GM18951 (cell line): ENCODE results near the gene STOM.
A peak's percentile ranks its signal among the peaks of the same experiment; 100 is the strongest.

Experiments
- POLR2A ChIP-seq: IDR thresholded peaks from 4 replicates; pipeline ENCODE4 v1.6.1; 2011; ENCODE audit warnings: mild to moderate bottlenecking; ENCODE audit not compliant: insufficient read length, insufficient read depth; ENCODE audit errors: extremely low read depth
- in situ Hi-C: fragments of 300-500 bp; cut with MboI; formaldehyde crosslinking; loops from one replicate; pipeline ENCODE4 v1.12.0; 2022; ENCODE audit warnings: low sequenced_read_pairs, mixed read lengths, inconsistent platforms; ENCODE audit not compliant: unreplicated experiment

Gene STOM, protein sequence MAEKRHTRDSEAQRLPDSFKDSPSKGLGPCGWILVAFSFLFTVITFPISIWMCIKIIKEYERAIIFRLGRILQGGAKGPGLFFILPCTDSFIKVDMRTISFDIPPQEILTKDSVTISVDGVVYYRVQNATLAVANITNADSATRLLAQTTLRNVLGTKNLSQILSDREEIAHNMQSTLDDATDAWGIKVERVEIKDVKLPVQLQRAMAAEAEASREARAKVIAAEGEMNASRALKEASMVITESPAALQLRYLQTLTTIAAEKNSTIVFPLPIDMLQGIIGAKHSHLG

DNA sequence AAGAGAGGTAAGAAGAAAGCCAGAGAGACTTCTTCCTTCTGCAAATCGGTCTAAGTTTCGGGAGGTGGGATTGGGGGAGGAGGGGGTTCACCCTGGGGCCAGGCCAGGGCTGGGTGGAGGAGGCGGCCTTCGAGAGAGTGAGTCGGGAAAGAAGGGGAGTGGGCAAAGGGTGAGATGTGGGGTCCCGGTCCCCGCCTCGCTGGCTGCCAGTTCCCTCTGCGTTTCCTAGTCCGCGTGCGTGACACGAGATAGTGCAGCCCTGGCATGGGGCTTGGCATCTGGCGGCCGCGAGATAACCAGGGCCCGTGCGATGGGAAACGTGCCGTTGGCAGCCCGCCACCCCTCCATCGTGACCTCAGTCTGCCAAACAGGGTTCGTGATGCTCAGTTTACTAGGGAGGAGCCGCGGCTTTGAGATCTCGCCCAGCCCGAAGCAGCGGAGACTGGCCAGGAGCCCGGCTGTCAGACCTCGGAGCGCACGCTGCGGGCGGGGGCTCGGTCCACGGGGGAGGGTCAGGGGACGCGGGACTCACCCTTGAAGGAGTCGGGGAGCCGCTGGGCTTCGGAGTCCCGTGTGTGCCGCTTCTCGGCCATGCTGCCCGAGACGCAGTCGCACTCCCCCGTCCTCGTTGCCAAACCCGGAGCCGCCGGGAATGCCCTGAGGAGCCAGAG, at the start of gene STOM:
TSS of gene STOM (minus strand) at position 656 of the 671 bp plus-strand sequence. CDS start at position 593, 63 bp downstream.
- in situ Hi-C loops = no loop called here
- TF ChIP-seq POLR2A = peak; percentile 79

- in situ Hi-C loops = no loop called here
- TF ChIP-seq POLR2A = no peak
These were observed 41.9 kb upstream of the STOM start for GRCh38 chr9:121411993-121412392.

DNA sequence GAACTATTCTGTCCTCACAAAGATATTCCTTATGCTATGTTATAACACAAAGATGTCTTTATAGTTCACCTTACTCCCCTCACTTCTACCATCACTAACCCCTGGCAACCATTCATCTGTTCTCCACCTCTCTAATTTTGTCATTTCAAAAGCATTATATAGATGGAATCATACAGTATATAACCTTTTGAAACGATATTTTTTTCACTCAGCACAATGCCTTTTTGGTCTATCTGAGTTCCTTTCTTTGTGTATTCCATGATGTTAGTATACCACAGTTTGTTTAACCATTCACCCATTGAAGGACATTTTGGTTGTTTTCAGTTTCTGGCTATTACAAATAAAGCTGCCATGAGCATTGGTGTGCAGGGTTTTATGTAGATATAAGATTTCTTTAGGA, 35.8 kb upstream of the STOM start:
- in situ Hi-C loops = no loop called here
- no peak for TF ChIP-seq POLR2A

GRCh38 chr9:121404906-121405305, 34.9 kb upstream of the STOM start:
- in situ Hi-C loops = no loop called here
- no peak for TF ChIP-seq POLR2A

DNA sequence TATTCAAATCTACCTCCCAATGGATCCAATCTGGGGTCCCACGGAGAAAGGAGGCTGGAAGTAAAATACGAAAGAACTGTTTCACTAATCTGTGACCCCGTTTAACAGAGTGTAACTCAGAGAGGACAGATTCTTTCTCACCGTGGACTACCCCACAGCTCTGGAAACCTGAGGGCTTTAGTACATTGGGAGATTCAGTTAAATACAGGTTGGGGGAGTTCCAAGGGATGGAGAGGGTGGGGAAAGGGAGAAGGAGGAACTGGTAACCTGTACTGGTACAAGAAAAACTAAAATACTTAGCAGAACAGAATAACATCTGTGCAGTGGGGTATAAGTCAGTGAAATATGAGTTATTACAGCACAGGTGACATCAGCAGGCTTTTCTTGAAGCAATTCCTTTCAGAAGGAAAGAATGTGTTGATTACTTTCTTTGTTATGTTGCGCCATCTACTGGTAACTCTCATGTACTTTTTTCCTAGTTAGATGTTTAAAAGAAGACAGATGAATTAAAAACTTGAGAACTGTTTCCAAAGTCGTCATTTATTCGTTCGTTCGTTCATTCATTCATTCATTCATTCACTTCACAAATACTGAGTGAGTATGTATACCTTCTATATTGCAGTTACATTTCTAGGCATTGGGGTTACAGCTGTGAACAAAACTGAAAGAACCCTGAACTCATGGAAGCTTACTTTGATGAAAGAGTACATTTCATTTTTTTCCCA, 30.0 kb upstream of the STOM start:
- TF ChIP-seq POLR2A = no peak
- in situ Hi-C loops = loop anchor here (25.0 kb wide), 2 partner anchors 188 to 638 kb away; partner anchors contain the start of gene RAB14

- in situ Hi-C loops = loop anchor here (25.0 kb wide), 2 partner anchors 187 to 637 kb away; partner anchors contain the start of gene RAB14
- no peak for TF ChIP-seq POLR2A
These were observed 29.3 kb upstream of the STOM start for GRCh38 chr9:121399126-121399882.

DNA sequence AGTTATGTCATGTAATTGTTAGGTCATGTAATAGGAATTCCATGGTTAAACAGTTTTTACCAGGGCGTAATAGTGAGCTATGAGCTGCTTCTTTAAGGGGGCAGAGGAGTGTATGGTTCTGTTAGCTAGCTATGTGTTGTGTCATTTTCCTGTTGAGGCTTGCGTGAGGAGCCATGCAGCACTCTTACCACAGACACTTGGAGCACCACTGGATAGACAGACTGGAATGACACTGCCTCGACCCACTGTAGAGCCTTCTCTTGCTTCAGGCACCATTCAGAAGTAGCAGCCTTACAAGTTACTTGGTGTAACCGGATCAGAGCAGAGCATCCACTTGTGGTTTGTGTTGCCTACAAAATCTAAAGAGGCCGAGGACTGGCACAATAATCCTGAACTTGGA, 28.3 kb upstream of the STOM start:
- in situ Hi-C loops = loop anchor here (25.0 kb wide), 2 partner anchors 186 to 636 kb away; partner anchors contain the start of gene RAB14

GRCh38 chr9:121397277-121397676, 27.2 kb upstream of the STOM start:
- in situ Hi-C loops = loop anchor here (25.0 kb wide), 2 partner anchors 185 to 635 kb away; partner anchors contain the start of gene RAB14

More for the DNA sequence above, 28.3 kb upstream of the STOM start:
- TF ChIP-seq POLR2A = no peak

DNA sequence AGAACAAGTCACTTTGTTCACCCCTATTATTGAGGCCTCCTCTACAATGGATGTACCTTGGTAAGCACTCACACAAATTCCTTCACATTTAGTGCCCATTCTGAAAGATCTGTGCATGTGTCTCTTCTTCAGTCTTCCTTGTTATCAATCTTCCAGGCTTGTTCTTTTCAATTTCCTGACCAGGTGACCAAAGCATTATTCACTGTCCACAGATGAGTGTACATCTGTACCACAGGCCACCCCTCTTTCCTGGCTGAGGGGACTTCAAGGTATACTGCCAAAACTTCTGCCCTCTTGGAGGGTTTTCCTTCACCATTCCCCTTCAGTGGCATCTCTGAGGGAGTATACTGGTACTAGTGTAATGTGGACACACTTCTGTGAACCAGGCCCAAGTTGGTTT, 25.5 kb upstream of the STOM start:
- no peak for TF ChIP-seq POLR2A
- in situ Hi-C loops = loop anchor here (25.0 kb wide), 2 partner anchors 183 to 633 kb away; partner anchors contain the start of gene RAB14

DNA sequence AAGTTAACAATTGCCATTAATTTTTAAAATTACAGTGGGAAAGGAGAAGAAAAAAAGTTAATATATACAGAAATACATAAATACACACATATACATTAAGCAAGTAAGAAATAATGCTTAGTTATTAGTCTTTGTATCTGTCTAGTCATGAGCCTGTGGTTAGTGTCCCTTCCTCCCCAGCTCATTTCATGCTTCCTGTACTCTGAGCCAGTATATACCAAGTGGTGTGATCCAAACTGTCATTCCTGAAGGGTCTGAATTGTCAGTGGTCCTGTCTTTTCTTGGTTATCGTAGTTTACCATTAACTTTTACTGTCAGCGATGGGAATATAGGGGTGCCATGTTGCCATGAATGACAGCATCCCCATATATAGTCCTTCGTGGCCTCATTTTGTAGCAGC, 24.2 kb upstream of the STOM start:
- in situ Hi-C loops = loop anchor here (25.0 kb wide), 2 partner anchors 182 to 632 kb away; partner anchors contain the start of gene RAB14
- TF ChIP-seq POLR2A = no peak

DNA sequence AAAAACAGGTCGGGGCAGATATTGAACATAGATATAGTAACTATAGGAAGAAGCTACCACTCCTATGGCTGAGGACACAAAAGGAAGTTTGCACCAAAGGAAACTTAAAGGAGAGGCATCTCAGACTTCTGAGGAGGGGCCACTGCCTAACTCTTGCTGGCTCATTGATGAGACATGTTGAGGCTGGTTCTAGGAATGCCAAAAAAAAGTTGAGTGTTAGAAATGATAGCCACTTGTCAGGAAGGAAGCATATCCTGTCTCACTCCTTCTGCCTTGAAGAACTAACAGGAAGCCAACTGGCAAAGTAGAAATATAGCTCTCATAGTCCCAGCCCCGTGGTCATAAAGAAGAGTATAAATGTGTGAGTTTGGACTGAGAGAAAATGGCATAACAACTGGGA, 23.3 kb upstream of the STOM start:
- TF ChIP-seq POLR2A = no peak
- in situ Hi-C loops = loop anchor here (25.0 kb wide), 2 partner anchors 181 to 631 kb away; partner anchors contain the start of gene RAB14

DNA sequence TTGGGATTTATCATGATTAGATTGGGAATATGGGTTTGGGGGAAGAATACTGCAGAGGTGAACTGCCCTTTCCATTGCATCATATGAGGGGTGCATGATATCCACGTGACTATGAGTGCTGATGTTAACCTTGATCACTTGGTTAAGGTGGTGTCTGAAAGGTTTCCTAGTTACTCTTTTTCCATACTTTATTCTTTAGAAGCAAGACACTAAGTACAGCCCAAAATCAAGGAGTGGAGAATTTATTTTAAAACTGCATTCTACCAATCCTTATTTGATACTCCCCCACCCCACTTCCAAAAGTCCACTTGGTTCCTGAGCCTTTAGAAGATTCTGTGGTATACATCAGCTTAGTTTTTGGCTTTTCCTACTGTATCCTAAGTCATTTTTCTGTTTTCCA, 20.3 kb upstream of the STOM start:
- TF ChIP-seq POLR2A = no peak
- in situ Hi-C loops = loop anchor here (25.0 kb wide), 2 partner anchors 178 to 628 kb away; partner anchors contain the start of gene RAB14

GRCh38 chr9:121388140-121388905, 18.3 kb upstream of the STOM start:
- TF ChIP-seq POLR2A = no peak
- in situ Hi-C loops = loop anchor here (25.0 kb wide), 2 partner anchors 176 to 626 kb away; partner anchors contain the start of gene RAB14
